ENCODE results near the gene CEP20.
A peak's percentile ranks its signal among the peaks of the same experiment; 100 is the strongest.

Gene CEP20

GRCh38 chr16:15876503-15876902 lies 11.9 kb downstream of the CEP20 start:
- no peak overlapping the region for H3K4me3 ChIP-seq (replicated peaks in 1 of 2; ENCODE audit: low read depth in 2 of 2, low read length in 2 of 2)
- TF ChIP-seq CTCF (IDR thresholded peaks at IDR 0.05; ENCODE audit: low read depth, low read length): no peak
- no peak for DNase-seq (ENCODE audit: low read depth in 2 of 2)

- peak; percentile 83 to 84 for DNase-seq (ENCODE audit: low read depth in 2 of 2)
- TF ChIP-seq CTCF (IDR thresholded peaks at IDR 0.05; ENCODE audit: low read depth, low read length): peak; percentile 91
- H3K4me3 ChIP-seq (replicated peaks in 1 of 2; ENCODE audit: low read depth in 2 of 2, low read length in 2 of 2): no peak overlapping the region
Observed at GRCh38 chr16:15874745-15875314, 13.6 kb downstream of the CEP20 start.

GRCh38 chr16:15873737-15874136 lies 14.7 kb downstream of the CEP20 start:
- DNase-seq (ENCODE audit: low read depth in 2 of 2): no peak
- no peak for TF ChIP-seq CTCF (IDR thresholded peaks at IDR 0.05; ENCODE audit: low read depth, low read length)
- H3K4me3 ChIP-seq (replicated peaks in 1 of 2; ENCODE audit: low read depth in 2 of 2, low read length in 2 of 2): no peak overlapping the region

- no peak for TF ChIP-seq CTCF (IDR thresholded peaks at IDR 0.05; ENCODE audit: low read depth, low read length)
- peak in 1 of 2 donors; percentile 20 for DNase-seq (ENCODE audit: low read depth in 2 of 2)
- H3K4me3 ChIP-seq (replicated peaks in 1 of 2; ENCODE audit: low read depth in 2 of 2, low read length in 2 of 2): no peak overlapping the region
Observed at GRCh38 chr16:15873301-15873700, 15.1 kb downstream of the CEP20 start.

GRCh38 chr16:15870011-15870410 lies 18.4 kb downstream of the CEP20 start:
- no peak for DNase-seq (ENCODE audit: low read depth in 2 of 2)
- TF ChIP-seq CTCF (IDR thresholded peaks at IDR 0.05; ENCODE audit: low read depth, low read length): no peak
- no peak overlapping the region for H3K4me3 ChIP-seq (replicated peaks in 1 of 2; ENCODE audit: low read depth in 2 of 2, low read length in 2 of 2)

GRCh38 chr16:15866451-15866850 lies 22.0 kb downstream of the CEP20 start:
- H3K4me3 ChIP-seq (replicated peaks in 1 of 2; ENCODE audit: low read depth in 2 of 2, low read length in 2 of 2): no peak overlapping the region
- no peak for DNase-seq (ENCODE audit: low read depth in 2 of 2)
- no peak for TF ChIP-seq CTCF (IDR thresholded peaks at IDR 0.05; ENCODE audit: low read depth, low read length)

- TF ChIP-seq CTCF (IDR thresholded peaks at IDR 0.05; ENCODE audit: low read depth, low read length): no peak
- DNase-seq (ENCODE audit: low read depth in 2 of 2): peak; percentile 31 to 48
- H3K4me3 ChIP-seq (replicated peaks in 1 of 2; ENCODE audit: low read depth in 2 of 2, low read length in 2 of 2): no peak overlapping the region
Observed at GRCh38 chr16:15865742-15866141, 22.7 kb downstream of the CEP20 start.

All from cardiac fibroblast (primary cell).